K562 (cell line): ENCODE measurements around the gene PRDM10. TPM values are rescaled to one million over a fixed set of nuclear protein-coding genes. Genes with fewer than 3 reads are reported as not detected.

Experiments
- ADNP ChIP-seq: fragments of 200-800 bp; sonication (Bioruptor generic); IDR thresholded peaks from 2 replicates; pipeline ENCODE4 v1.6.1; 2016; ENCODE audit warnings: missing genetic modification characterization, missing compliant biosample characterization
- CBFA2T3 ChIP-seq: fragments of 450-650 bp; IDR thresholded peaks from 2 replicates; pipeline ENCODE4 v1.6.1; 2017
- ELK3 ChIP-seq: fragments of 450-650 bp; formaldehyde crosslinking; IDR thresholded peaks from 2 replicates; pipeline ENCODE4 v1.4.0; 2020; ENCODE audit warnings: mild to moderate bottlenecking
- HMGXB4 ChIP-seq: sonication (generic); formaldehyde crosslinking; IDR thresholded peaks from 2 replicates; pipeline ENCODE4 v1.8.1; 2023; ENCODE audit warnings: mild to moderate bottlenecking, missing genetic modification reagents
- KDM5B ChIP-seq: fragments of 200-600 bp; sonication (generic); IDR thresholded peaks from 2 replicates; pipeline ENCODE4 v1.6.1; 2012; ENCODE audit warnings: low read depth, mild to moderate bottlenecking, moderate library complexity, low read length, control low read depth, inconsistent platforms; ENCODE audit not compliant: insufficient replicate concordance
- MAZ ChIP-seq, 2 experiments: fragments of 450-650 bp in 1 of 2; sonication (generic) in 1 of 2; formaldehyde crosslinking; IDR thresholded peaks in 1 of 2; conservative IDR thresholded peaks in 1 of 2; 2 replicates each; pipeline versions ENCODE4 v1.4.0 to v1.5.0; 2020; ENCODE audit warnings: mild to moderate bottlenecking in 1 of 2, missing genetic modification reagents in 1 of 2
- MCM2 ChIP-seq: fragments of 450-650 bp; IDR thresholded peaks from 2 replicates; pipeline ENCODE4 v1.6.1; 2017; ENCODE audit warnings: low read depth, mild to moderate bottlenecking
- MIER1 ChIP-seq: fragments of 450-650 bp; IDR thresholded peaks from 2 replicates; pipeline ENCODE4 v1.6.1; 2016; ENCODE audit warnings: antibody characterized with exemption, mild to moderate bottlenecking, low read depth
- NCOA6 ChIP-seq: fragments of 450-650 bp; IDR thresholded peaks from 2 replicates; pipeline ENCODE4 v1.6.1; 2017; ENCODE audit warnings: mild to moderate bottlenecking
- NFE2L1 ChIP-seq: fragments of 450-650 bp; IDR thresholded peaks from 2 replicates; pipeline ENCODE4 v1.6.1; 2016; ENCODE audit warnings: missing genetic modification characterization, low read depth, mild to moderate bottlenecking, missing compliant biosample characterization, moderate library complexity, borderline replicate concordance
- NR4A1 ChIP-seq, 2 experiments: fragments of 250-450 bp in 1 of 2; fragments of 450-650 bp in 1 of 2; sonication (Bioruptor Pico) in 1 of 2; IDR thresholded peaks; 2 replicates each; pipeline versions ENCODE4 v1.4.0 to v1.6.1; 2016 to 2020; ENCODE audit warnings: mild to moderate bottlenecking in 2 of 2, missing compliant biosample characterization in 1 of 2, missing genetic modification characterization in 1 of 2, moderate library complexity in 1 of 2
- PKNOX1 ChIP-seq: fragments of 450-650 bp; IDR thresholded peaks from 2 replicates; pipeline ENCODE4 v1.6.1; 2016
- RCOR1 ChIP-seq, 2 experiments: IDR thresholded peaks; 2 replicates each; pipeline ENCODE4 v1.6.1; 2012; ENCODE audit warnings: low read depth in 2 of 2, low read length in 2 of 2, borderline replicate concordance in 1 of 2, improper control_type of control experiment in 1 of 2
- ZFP91 ChIP-seq: sonication (generic); formaldehyde crosslinking; IDR thresholded peaks from 2 replicates; pipeline ENCODE4 v1.8.0; 2022; ENCODE audit warnings: mild to moderate bottlenecking, missing genetic modification reagents
- ZNF274 ChIP-seq: IDR thresholded peaks from 2 replicates; pipeline ENCODE4 v1.6.1; 2011; ENCODE audit warnings: low read depth, mild to moderate bottlenecking, low read length, moderate library complexity, borderline replicate concordance
- ZNF518B ChIP-seq: fragments of 250-450 bp; sonication (Bioruptor Pico); IDR thresholded peaks from 2 replicates; pipeline ENCODE4 v1.5.0; 2021; ENCODE audit warnings: mild to moderate bottlenecking, moderate library complexity
- ZNF57 ChIP-seq: fragments of 450-650 bp; formaldehyde crosslinking; IDR thresholded peaks from 2 replicates; pipeline ENCODE4 v1.4.0; 2020; ENCODE audit warnings: mild to moderate bottlenecking, moderate library complexity
- polyA plus RNA-seq, 8 experiments: library from polyadenylated mRNA; depleted of rRNA in 4 of 8; stranded (reverse) in 5 of 8; unstranded in 3 of 8; fragments of >200 nt; fragmentation: Nextera tagmentation in 2 of 8; fragmentation: Illumina TruSeq in 1 of 8; extraction: Ambion mirVana in 2 of 8; extraction: Trizol in 1 of 8; gene quantifications; 2 replicates each; pipeline versions ENCODE4 v1.2.1 to v1.2.3, GENCODE V29; 2011 to 2014; ENCODE audit warnings: inconsistent platforms in 1 of 8, missing spikeins in 1 of 8
- total RNA-seq, 7 experiments: library from RNA; depleted of rRNA in 6 of 7; stranded (reverse); fragments of >200 nt in 6 of 7; fragmentation: Illumina TruSeq in 2 of 7; extraction: Trizol in 2 of 7; gene quantifications; 2 replicates each; pipeline versions ENCODE4 v1.2.1 to v1.2.3, GENCODE V29; 2011 to 2021; ENCODE audit warnings: low replicate concordance in 1 of 7

Gene PRDM10
- total and polyA plus RNA-seq, 9 of the 15 experiments (the other 6 are each of a cell fraction or from before 2014, with no cell fraction given), result 0.89 to 9.3 (median 4.5) TPM

GRCh38 chr11:130001461-130002351 is 929 bp downstream of the PRDM10 start (continued):
- TF ChIP-seq ZNF274, result no peak
- TF ChIP-seq MCM2, result no peak
- peak in 1 of 2 experiments; percentile 71; a peak in 2 of 4 replicates for TF ChIP-seq MAZ (CRISPR knock-in tag; conservative IDR thresholded peaks at IDR 0.05 in 1 of 2, IDR thresholded peaks at IDR 0.05 in 1 of 2)
- TF ChIP-seq PKNOX1, result no peak
- TF ChIP-seq NFE2L1, result no peak
- no peak for TF ChIP-seq MIER1
- no peak for TF ChIP-seq NR4A1 (CRISPR knock-in tag; IDR thresholded peaks at IDR 0.05)
- no peak for TF ChIP-seq NR4A1 (tag; IDR thresholded peaks at IDR 0.05)
- no peak for TF ChIP-seq ELK3 (CRISPR knock-in tag)
- no peak; the same call in 1 of the 2 replicates for TF ChIP-seq HMGXB4 (CRISPR knock-in tag)
- no peak for TF ChIP-seq NCOA6
- peak; percentile 46 for TF ChIP-seq KDM5B
- TF ChIP-seq CBFA2T3, result no peak
- TF ChIP-seq ZFP91 (CRISPR knock-in tag), result no peak
- TF ChIP-seq RCOR1 (IDR thresholded peaks at IDR 0.05; ENCODE audit: borderline replicate concordance in 1 of 2, low read depth in 2 of 2, low read length in 2 of 2), result no peak
- no peak for TF ChIP-seq ZNF518B (CRISPR knock-in tag)
- TF ChIP-seq ZNF57 (CRISPR knock-in tag), result no peak
- no peak for TF ChIP-seq ADNP (tag)
